Panc1 (cell line): ENCODE data around the gene TNIK. TPM values are rescaled to one million over a fixed set of nuclear protein-coding genes. Genes with fewer than 3 reads are reported as not detected.

Source experiments
- ATAC-seq: fragments of 200-7000 bp; cut with Tn5 transposase; 2 replicates; pipeline ENCODE4 v1.9.1; 2020; ENCODE audit warnings: mild to moderate bottlenecking, moderate library complexity
- BruUV-seq: library from RNA; stranded (reverse); fragments of 400-500 nt; replicated peaks from 2 replicates; lab custom pipeline; 2021; lab: Mats Ljungman, UMichigan
- CTCF ChIA-PET: fragments of 300-600 bp; sonication (Branson Sonifier 250); formaldehyde crosslinking; loops from one replicate; lab custom pipeline; 2022; ENCODE audit warnings: antibody characterized with exemption; lab: Charles Lee
- POLR2A ChIA-PET: fragments of 300-600 bp; sonication (Branson Sonifier 250); formaldehyde crosslinking; loops from one replicate; lab custom pipeline; 2022; ENCODE audit warnings: antibody characterized with exemption; lab: Charles Lee
- DNase-seq: peaks from one replicate; pipeline ENCODE4 v3.0.0-alpha.2; 2010; ENCODE audit warnings: low read depth, low spot score
- H3K27ac ChIP-seq: 2 replicates; pipeline ENCODE4 v1.5.1; 2011; ENCODE audit warnings: mild to moderate bottlenecking, low read length, inconsistent platforms
- H3K27me3 ChIP-seq: fragments of 200-500 bp; sonication (Bioruptor generic); 2 replicates; pipeline ENCODE4 v1.6.0; 2014; ENCODE audit warnings: low read length, inconsistent platforms; ENCODE audit not compliant: control insufficient read depth, insufficient read depth
- H3K36me3 ChIP-seq: fragments of 200-500 bp; sonication (Bioruptor generic); 2 replicates; pipeline ENCODE4 v1.5.1; 2014; ENCODE audit warnings: inconsistent platforms, mild to moderate bottlenecking, low read length, moderate library complexity; ENCODE audit not compliant: control insufficient read depth, insufficient read depth
- H3K4me1 ChIP-seq: 2 replicates; pipeline ENCODE4 v1.5.1; 2011; ENCODE audit warnings: inconsistent platforms, mild to moderate bottlenecking, low read length, moderate library complexity; ENCODE audit not compliant: control insufficient read depth, insufficient read depth
- H3K4me3 ChIP-seq, 2 experiments: 2 replicates each; pipeline ENCODE4 v1.5.1; 2011 to 2012; ENCODE audit warnings: low read depth in 2 of 2, low read length in 2 of 2, mild to moderate bottlenecking in 2 of 2, inconsistent platforms in 1 of 2, moderate library complexity in 1 of 2
- H3K9me3 ChIP-seq: fragments of 200-500 bp; sonication (Bioruptor generic); 2 replicates; pipeline ENCODE4 v1.5.1; 2014; ENCODE audit warnings: low read depth, mild to moderate bottlenecking, inconsistent platforms, low read length, moderate library complexity; ENCODE audit not compliant: control insufficient read depth, insufficient read depth
- CTCF ChIP-seq: fragments of 450-650 bp; IDR thresholded peaks from 2 replicates; pipeline ENCODE4 v1.5.1; 2017; ENCODE audit warnings: mild to moderate bottlenecking
- POLR2AphosphoS5 ChIP-seq: IDR thresholded peaks from 2 replicates; pipeline ENCODE4 v1.6.1; 2012; ENCODE audit warnings: mild to moderate bottlenecking, low read depth, low read length, moderate library complexity
- REST ChIP-seq, 2 experiments: IDR thresholded peaks; 2 replicates each; pipeline ENCODE4 v1.6.1; 2011 to 2012; ENCODE audit warnings: low read depth in 2 of 2, control low read depth in 1 of 2, low read length in 1 of 2, mild to moderate bottlenecking in 1 of 2, moderate library complexity in 1 of 2; ENCODE audit not compliant: insufficient read depth in 1 of 2
- SIN3A ChIP-seq: IDR thresholded peaks from 2 replicates; pipeline ENCODE4 v1.6.1; 2012; ENCODE audit warnings: low read depth, mild to moderate bottlenecking, low read length, moderate library complexity, borderline replicate concordance; ENCODE audit not compliant: insufficient read depth
- TCF7L2 ChIP-seq: IDR thresholded peaks from 2 replicates; pipeline ENCODE4 v1.6.1; 2011; ENCODE audit warnings: mild to moderate bottlenecking, low read depth, low read length, inconsistent platforms
- in situ Hi-C: cut with HindIII; loops from 2 replicates; pipeline ENCODE4 v1.10.0; 2016; ENCODE audit warnings: low sequenced_read_pairs, low pct_unique_long_range_greater_than_20kb
- intact Hi-C: fragments of 100-400 bp; cut with micrococcal nuclease; formaldehyde crosslinking; loops from one replicate; pipeline ENCODE4 v1.10.0; 2022; ENCODE audit not compliant: unreplicated experiment
- total RNA-seq: library from RNA; stranded (reverse); gene quantifications from one replicate; pipeline ENCODE4 v1.2.1, GENCODE V29; 2021; ENCODE audit not compliant: unreplicated experiment

TNIK gene
- total RNA-seq, 1 experiment from 2014 or later, result 1.9 TPM

DNA sequence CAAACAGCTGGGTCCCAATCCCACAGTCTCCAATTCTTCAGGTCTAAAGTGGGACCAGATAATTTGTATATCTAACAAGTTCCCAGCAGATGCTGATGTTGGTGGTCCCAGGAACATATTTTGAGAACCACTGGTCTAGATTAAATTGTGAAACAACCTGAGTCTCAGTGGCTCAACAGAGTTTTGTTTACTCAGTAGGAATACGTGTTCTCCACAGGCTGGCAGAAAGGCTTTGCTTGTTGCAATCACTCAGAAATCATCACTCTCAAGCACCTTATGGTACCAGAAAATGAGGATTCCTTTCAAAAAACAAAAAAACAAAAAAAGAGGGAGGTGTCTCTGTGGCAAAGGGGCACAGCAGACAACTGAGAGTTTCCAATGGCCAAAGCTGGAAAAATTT is 118.0 kb downstream of the TNIK start:
- TF ChIP-seq POLR2AphosphoS5, result no peak
- no peak for TF ChIP-seq TCF7L2
- TF ChIP-seq REST (IDR thresholded peaks at IDR 0.05; ENCODE audit: insufficient read depth in 1 of 2, low read depth in 2 of 2, low read length in 1 of 2), result no peak
- TF ChIP-seq CTCF, result no peak
- TF ChIP-seq SIN3A, result no peak
- Histone ChIP-seq H3K27ac (no peak overlapping the region), H3K4me1 (no peaks in the 10 kb centered on the region), H3K4me3 (no peak overlapping the region), H3K36me3 (no peaks in the 10 kb centered on the region), H3K27me3 (peaks cover 2% of the 10 kb centered on the region; the same call in 1 of the 2 replicates), H3K9me3 (no peaks in the 10 kb centered on the region)
- DNase-seq (no peak), ATAC-seq (no peak)
- intact Hi-C loops, result no loop called here
- in situ Hi-C loops, result no loop called here
- no TSS peak for BruUV-seq
- CTCF ChIA-PET, result no interaction called here
- POLR2A ChIA-PET, result interaction anchor here (0.6 kb wide), 1 partner anchor 10 kb away, joined by 3 read pairs; no protein-coding TSS in a partner anchor

DNA sequence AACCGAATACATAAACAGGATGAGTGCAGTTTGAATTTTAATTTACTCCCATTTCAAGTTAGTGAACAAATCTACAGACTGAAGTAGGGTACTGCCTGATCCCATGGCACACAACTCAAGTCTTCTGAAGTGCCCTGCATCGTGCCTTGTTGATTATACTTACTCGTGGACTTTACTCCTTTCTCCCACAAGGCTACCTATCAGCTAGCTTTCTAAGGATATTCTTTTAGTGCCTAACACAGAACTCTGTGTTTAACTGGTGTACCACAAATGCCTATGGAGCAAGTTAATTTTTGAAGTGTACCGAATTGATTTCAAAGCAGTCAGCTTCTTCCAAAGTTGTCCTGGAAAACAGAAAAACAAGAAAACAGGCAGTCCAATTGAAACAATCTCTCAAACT is 119.8 kb downstream of the TNIK start:
- H3K27ac ChIP-seq, result no peak overlapping the region
- no peaks in the 10 kb centered on the region for H3K4me1 ChIP-seq
- TF ChIP-seq SIN3A (no peak), REST (IDR thresholded peaks at IDR 0.05; ENCODE audit: insufficient read depth in 1 of 2, low read depth in 2 of 2, low read length in 1 of 2) (no peak), CTCF (no peak), TCF7L2 (no peak), POLR2AphosphoS5 (no peak)
- DNase-seq, result no peak
- ChIA-PET CTCF (no interaction called here), POLR2A (no interaction called here)
- in situ Hi-C loops (no loop called here), intact Hi-C loops (no loop called here)
- H3K4me3 ChIP-seq, result no peak overlapping the region
- no peaks in the 10 kb centered on the region for H3K36me3 ChIP-seq
- no peak for ATAC-seq
- H3K9me3 ChIP-seq, result no peaks in the 10 kb centered on the region
- no TSS peak for BruUV-seq
- no peaks in the 10 kb centered on the region for H3K27me3 ChIP-seq
